ENCODE data around the gene IER5. TPM values are rescaled to one million over a fixed set of nuclear protein-coding genes. Genes with fewer than 3 reads are reported as not detected.

Gene IER5
- total and polyA plus RNA-seq, 9 of the 15 experiments (the other 6 are each of a cell fraction or from before 2014, with no cell fraction given) = 2.4 to 32.1 (median 12.0) TPM

- no peak for TF ChIP-seq MTF1 (CRISPR knock-in tag; IDR thresholded peaks at IDR 0.05; ENCODE audit: borderline replicate concordance)
- no peak for TF ChIP-seq ZBTB43 (CRISPR knock-in tag; IDR thresholded peaks at IDR 0.05)
- no peak for TF ChIP-seq THRAP3 (IDR thresholded peaks at IDR 0.05; ENCODE audit: borderline replicate concordance)
- TF ChIP-seq SRSF7 (optimal IDR thresholded peaks at IDR 0.05; ENCODE audit: low read depth, low read length) = no peak
- peak; percentile 72; the same call in 1 of the 2 replicates for TF ChIP-seq NBN (IDR thresholded peaks at IDR 0.05; ENCODE audit: low read depth)
- TF ChIP-seq BRD4 (IDR thresholded peaks at IDR 0.05) = no peak
- no peak for TF ChIP-seq IRF1 (CRISPR knock-in tag; IDR thresholded peaks at IDR 0.05; ENCODE audit: borderline replicate concordance)
- peak; percentile 76; the same call in 1 of the 2 replicates for TF ChIP-seq DMBX1 (CRISPR knock-in tag; IDR thresholded peaks at IDR 0.05; ENCODE audit: borderline replicate concordance)
- no peak for TF ChIP-seq SRSF3 (IDR thresholded peaks at IDR 0.05; ENCODE audit: insufficient read depth, low read length)
- no peak for TF ChIP-seq POLR3A (IDR thresholded peaks at IDR 0.05; ENCODE audit: borderline replicate concordance, extremely low read depth, insufficient read depth, insufficient read length)
- TF ChIP-seq ZNF431 (CRISPR knock-in tag; IDR thresholded peaks at IDR 0.05) = no peak
- peak; percentile 69 to 93 for TF ChIP-seq RCOR1 (IDR thresholded peaks at IDR 0.05; ENCODE audit: borderline replicate concordance in 1 of 2, low read depth in 2 of 2, low read length in 2 of 2)
- TF ChIP-seq SLC30A9 (CRISPR knock-in tag; IDR thresholded peaks at IDR 0.05) = no peak
- TF ChIP-seq RREB1 (CRISPR knock-in tag; IDR thresholded peaks at IDR 0.05) = 0 out of 2 replicates have a peak, but pooled peaks have one; percentile 67
- no peak for TF ChIP-seq YBX1 (IDR thresholded peaks at IDR 0.05)
- TF ChIP-seq RBFOX2 (IDR thresholded peaks at IDR 0.05; ENCODE audit: low read depth, low read length) = no peak
- TF ChIP-seq ARHGAP35 (IDR thresholded peaks at IDR 0.05; ENCODE audit: partially characterized antibody) = no peak
- TF ChIP-seq BRF1 (IDR thresholded peaks at IDR 0.05; ENCODE audit: borderline replicate concordance, extremely low read depth, insufficient read length) = no peak
- TF ChIP-seq ILK (tag; IDR thresholded peaks at IDR 0.05; ENCODE audit: borderline replicate concordance, low read depth) = no peak
- TF ChIP-seq ARID2 (IDR thresholded peaks at IDR 0.05) = no peak
These were observed 23.8 kb downstream of the IER5 start (continued) for GRCh38 chr1:181112071-181112929.
